ENCODE measurements around the gene STX7. TPM values are rescaled to one million over a fixed set of nuclear protein-coding genes. Genes with fewer than 3 reads are reported as not detected.
A peak's percentile ranks its signal among the peaks of the same experiment; 100 is the strongest.

The STX7 gene
- polyA plus RNA-seq, 2 of the 4 experiments (the other 2 are of a cell fraction) = 19.2 to 29.5 TPM

- Histone ChIP-seq H3K9me3 (no peaks in the 10 kb centered on the region), H3K4me2 (no peak overlapping the region), H3K4me3 (no peak overlapping the region), H3K27ac (no peak overlapping the region), H3K4me1 (no peaks in the 10 kb centered on the region)
- no peak for FAIRE-seq
- WGBS (ENCODE audit: missing lambda C conversion rate) = 62% methylated on average over 2 of the region's 2 CpGs
- ATAC-seq = no peak
- POLR2A ChIA-PET = no interaction called here
- TF ChIP-seq JUN (IDR thresholded peaks at IDR 0.05) (no peak), ZC3H11A (IDR thresholded peaks at IDR 0.05) (no peak), CHD4 (IDR thresholded peaks at IDR 0.05; ENCODE audit: borderline replicate concordance) (no peak), MAFK (IDR thresholded peaks at IDR 0.05; ENCODE audit: partially characterized antibody) (peak; percentile 29), BHLHE40 (IDR thresholded peaks at IDR 0.05; ENCODE audit: low read depth, low read length) (no peak)
- TF ChIP-seq, protein P1, sequence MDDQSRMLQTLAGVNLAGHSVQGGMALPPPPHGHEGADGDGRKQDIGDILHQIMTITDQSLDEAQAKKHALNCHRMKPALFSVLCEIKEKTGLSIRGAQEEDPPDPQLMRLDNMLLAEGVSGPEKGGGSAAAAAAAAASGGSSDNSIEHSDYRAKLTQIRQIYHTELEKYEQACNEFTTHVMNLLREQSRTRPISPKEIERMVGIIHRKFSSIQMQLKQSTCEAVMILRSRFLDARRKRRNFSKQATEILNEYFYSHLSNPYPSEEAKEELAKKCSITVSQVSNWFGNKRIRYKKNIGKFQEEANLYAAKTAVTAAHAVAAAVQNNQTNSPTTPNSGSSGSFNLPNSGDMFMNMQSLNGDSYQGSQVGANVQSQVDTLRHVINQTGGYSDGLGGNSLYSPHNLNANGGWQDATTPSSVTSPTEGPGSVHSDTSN (IDR thresholded peaks at IDR 0.05) = no peak
- no peak for DNase-seq (ENCODE audit: low read depth in 1 of 2, low spot score in 1 of 2)
- CTCF ChIA-PET = no interaction called here
Observed at GRCh38 chr6:132430110-132430509, 82.8 kb downstream of the STX7 start.

- POLR2A ChIA-PET = no interaction called here
- FAIRE-seq = no peak
- TF ChIP-seq, protein P2, sequence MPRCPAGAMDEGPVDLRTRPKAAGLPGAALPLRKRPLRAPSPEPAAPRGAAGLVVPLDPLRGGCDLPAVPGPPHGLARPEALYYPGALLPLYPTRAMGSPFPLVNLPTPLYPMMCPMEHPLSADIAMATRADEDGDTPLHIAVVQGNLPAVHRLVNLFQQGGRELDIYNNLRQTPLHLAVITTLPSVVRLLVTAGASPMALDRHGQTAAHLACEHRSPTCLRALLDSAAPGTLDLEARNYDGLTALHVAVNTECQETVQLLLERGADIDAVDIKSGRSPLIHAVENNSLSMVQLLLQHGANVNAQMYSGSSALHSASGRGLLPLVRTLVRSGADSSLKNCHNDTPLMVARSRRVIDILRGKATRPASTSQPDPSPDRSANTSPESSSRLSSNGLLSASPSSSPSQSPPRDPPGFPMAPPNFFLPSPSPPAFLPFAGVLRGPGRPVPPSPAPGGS (IDR thresholded peaks at IDR 0.05) = no peak
Observed at GRCh38 chr6:132425176-132425575, 87.7 kb downstream of the STX7 start.

DNA sequence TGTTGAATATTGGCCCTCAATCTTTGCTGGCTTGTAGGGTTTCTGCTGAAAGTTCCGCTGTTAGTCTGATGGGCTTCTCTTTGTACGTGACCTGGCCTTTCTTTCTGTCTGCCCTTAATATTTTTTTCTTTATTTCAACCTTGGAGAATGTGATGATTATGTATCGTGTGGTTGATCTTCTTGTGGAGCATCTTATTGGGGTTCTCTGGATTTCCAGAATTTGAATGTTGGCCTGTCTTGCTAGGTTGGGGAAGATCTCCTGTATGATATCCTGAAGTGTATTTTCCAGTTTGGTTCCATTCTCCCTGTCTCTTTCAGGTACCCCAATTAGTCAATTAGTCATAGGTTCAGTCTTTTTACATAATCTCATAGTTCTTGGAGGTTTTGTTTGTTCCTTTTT lies 89.1 kb downstream of the STX7 start:
- FAIRE-seq (no peak), ATAC-seq (no peak), DNase-seq (ENCODE audit: low read depth in 1 of 2, low spot score in 1 of 2) (no peak)
- TF ChIP-seq FOSL2 (IDR thresholded peaks at IDR 0.05) (no peak), FOSL2 (CRISPR knock-in tag; IDR thresholded peaks at IDR 0.05) (no peak), ATOH8 (CRISPR knock-in tag; IDR thresholded peaks at IDR 0.05; ENCODE audit: low read depth) (no peak), POLR2AphosphoS2 (conservative IDR thresholded peaks at IDR 0.05; ENCODE audit: low read length) (no peak), HOXB5 (CRISPR knock-in tag; IDR thresholded peaks at IDR 0.05) (no peak)
- TF ChIP-seq, protein P3, sequence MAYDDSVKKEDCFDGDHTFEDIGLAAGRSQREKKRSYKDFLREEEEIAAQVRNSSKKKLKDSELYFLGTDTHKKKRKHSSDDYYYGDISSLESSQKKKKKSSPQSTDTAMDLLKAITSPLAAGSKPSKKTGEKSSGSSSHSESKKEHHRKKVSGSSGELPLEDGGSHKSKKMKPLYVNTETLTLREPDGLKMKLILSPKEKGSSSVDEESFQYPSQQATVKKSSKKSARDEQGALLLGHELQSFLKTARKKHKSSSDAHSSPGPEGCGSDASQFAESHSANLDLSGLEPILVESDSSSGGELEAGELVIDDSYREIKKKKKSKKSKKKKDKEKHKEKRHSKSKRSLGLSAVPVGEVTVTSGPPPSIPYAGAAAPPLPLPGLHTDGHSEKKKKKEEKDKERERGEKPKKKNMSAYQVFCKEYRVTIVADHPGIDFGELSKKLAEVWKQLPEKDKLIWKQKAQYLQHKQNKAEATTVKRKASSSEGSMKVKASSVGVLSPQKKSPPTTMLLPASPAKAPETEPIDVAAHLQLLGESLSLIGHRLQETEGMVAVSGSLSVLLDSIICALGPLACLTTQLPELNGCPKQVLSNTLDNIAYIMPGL (CRISPR knock-in tag; IDR thresholded peaks at IDR 0.05; ENCODE audit: borderline replicate concordance) = no peak
- TF ChIP-seq, protein P2 (IDR thresholded peaks at IDR 0.05) = no peak
- Histone ChIP-seq H3K27ac (no peak overlapping the region), H3K9me3 (no peaks in the 10 kb centered on the region; the same call in 2 of the 3 replicates), H3K4me2 (no peak overlapping the region), H3K4me1 (no peaks in the 10 kb centered on the region), H3K4me3 (no peak overlapping the region)
- CTCF ChIA-PET = no interaction called here
- 82% methylated on average over 3 of the region's 3 CpGs for WGBS (ENCODE audit: missing lambda C conversion rate)
- POLR2A ChIA-PET = no interaction called here

More at GRCh38 chr6:132425176-132425575, 87.7 kb downstream of the STX7 start:
- ATAC-seq = no peak
- Histone ChIP-seq H3K4me1 (no peaks in the 10 kb centered on the region), H3K4me2 (no peak overlapping the region), H3K4me3 (no peak overlapping the region), H3K27ac (no peak overlapping the region), H3K9me3 (no peaks in the 10 kb centered on the region; the same call in 2 of the 3 replicates)
- 42% methylated on average over 3 of the region's 5 CpGs for WGBS (ENCODE audit: missing lambda C conversion rate)
- CTCF ChIA-PET = no interaction called here
- DNase-seq (ENCODE audit: low read depth in 1 of 2, low spot score in 1 of 2) = no peak

Measured in A549 (cell line).